GM08714 (cell line): ENCODE measurements around the gene NUMA1.

Experiments
- H3K4me3 ChIP-seq: fragments of 200-500 bp; sonication (Bioruptor generic); 2 replicates; pipeline ENCODE4 v1.5.1; 2014; ENCODE audit warnings: mild to moderate bottlenecking, low read length, inconsistent platforms
- ZNF274 ChIP-seq: IDR thresholded peaks from 2 replicates; pipeline ENCODE4 v1.6.1; 2012; ENCODE audit warnings: mild to moderate bottlenecking, low read depth, low read length

Gene NUMA1

GRCh38 chr11:72061739-72062396, 18.5 kb downstream of the NUMA1 start:
- H3K4me3 ChIP-seq, result no peak overlapping the region; the same call in 1 of the 2 replicates
- no peak for TF ChIP-seq ZNF274

- no peak for TF ChIP-seq ZNF274
- no peak overlapping the region for H3K4me3 ChIP-seq
These were observed 21.8 kb downstream of the NUMA1 start for GRCh38 chr11:72058416-72059034.

GRCh38 chr11:72048766-72049460, 31.4 kb downstream of the NUMA1 start:
- no peak overlapping the region for H3K4me3 ChIP-seq
- no peak for TF ChIP-seq ZNF274

- no peak overlapping the region for H3K4me3 ChIP-seq
- no peak for TF ChIP-seq ZNF274
These were observed 34.5 kb downstream of the NUMA1 start for GRCh38 chr11:72045849-72046248.

- no peak for TF ChIP-seq ZNF274
- peak overlapping the region; percentile 58; the same call in 1 of the 2 replicates for H3K4me3 ChIP-seq
These were observed 38.1 kb downstream of the NUMA1 start for GRCh38 chr11:72042064-72042745.

- TF ChIP-seq ZNF274, result no peak
- peak overlapping the region; percentile 58 for H3K4me3 ChIP-seq
These were observed 38.8 kb downstream of the NUMA1 start for GRCh38 chr11:72041364-72042063.

- no peak for TF ChIP-seq ZNF274
These were observed 39.6 kb downstream of the NUMA1 start for GRCh38 chr11:72040491-72041363.

GRCh38 chr11:72039856-72040401, 40.4 kb downstream of the NUMA1 start:
- peak overlapping the region; percentile 58; the same call in 1 of the 2 replicates for H3K4me3 ChIP-seq
- TF ChIP-seq ZNF274, result no peak

More at GRCh38 chr11:72040491-72041363, 39.6 kb downstream of the NUMA1 start:
- peak overlapping the region; percentile 58 for H3K4me3 ChIP-seq

GRCh38 chr11:72039031-72039855, 41.1 kb downstream of the NUMA1 start:
- no peak for TF ChIP-seq ZNF274
- H3K4me3 ChIP-seq, result peak overlapping the region; percentile 58; the same call in 1 of the 2 replicates

- no peak for TF ChIP-seq ZNF274
These were observed 41.9 kb downstream of the NUMA1 start for GRCh38 chr11:72038491-72038890.

GRCh38 chr11:72037554-72038311, 42.6 kb downstream of the NUMA1 start:
- TF ChIP-seq ZNF274, result no peak
- peak overlapping the region; percentile 27; the same call in 1 of the 2 replicates for H3K4me3 ChIP-seq

More at GRCh38 chr11:72038491-72038890, 41.9 kb downstream of the NUMA1 start:
- peak overlapping the region; percentile 58; the same call in 1 of the 2 replicates for H3K4me3 ChIP-seq
